ENCODE data around the gene PCED1A. TPM values are rescaled to one million over a fixed set of nuclear protein-coding genes. Genes with fewer than 3 reads are reported as not detected.

PCED1A gene
- total and polyA plus RNA-seq, 8 donors = 10.3 to 166 (median 44.5) TPM

GRCh38 chr20:2867081-2867864, 26.8 kb upstream of the PCED1A start:
- DNase-seq = peak; percentile 48 to 52
- H3K36me3 ChIP-seq = peaks cover 18 to 50% (median 47%) of the 10 kb centered on the region in 4 donors

GRCh38 chr20:2866236-2866635, 25.8 kb upstream of the PCED1A start:
- no peak overlapping the region for H3K27ac ChIP-seq
- DNase-seq = no peak
- intact Hi-C loops (cut with DNase I; ENCODE audit: low total_unique reads) = no loop called here
- no peak overlapping the region for H3K4me3 ChIP-seq
- H3K36me3 ChIP-seq = peaks cover 27 to 60% (median 58%) of the 10 kb centered on the region in 4 donors
- TF ChIP-seq EP300 (IDR thresholded peaks at IDR 0.05) (no peak), POLR2AphosphoS5 (IDR thresholded peaks at IDR 0.05) (no peak)
- WGBS, 5 donors = 84 to 95% (median 89%) methylated on average over 10 to 11 of the region's 11 CpGs
- no peaks in the 10 kb centered on the region for H3K9me3 ChIP-seq
- H3K27me3 ChIP-seq = no peaks in the 10 kb centered on the region
- peaks cover 0 to 16% (median 10%) of the 10 kb centered on the region in 4 donors for H3K4me1 ChIP-seq

More at GRCh38 chr20:2867081-2867864, 26.8 kb upstream of the PCED1A start:
- Histone ChIP-seq H3K4me3 (no peak overlapping the region), H3K4me1 (peaks cover 5 to 26% (median 20%) of the 10 kb centered on the region in 4 donors), H3K27ac (no peak overlapping the region), H3K27me3 (peaks cover 0 to 8% (median 0%) of the 10 kb centered on the region in 3 donors), H3K9me3 (no peaks in the 10 kb centered on the region)
- WGBS, 5 donors = 58 to 73% (median 69%) methylated on average over 12 of the region's 12 CpGs
- intact Hi-C loops (cut with DNase I; ENCODE audit: low total_unique reads) = no loop called here
- TF ChIP-seq POLR2A (IDR thresholded peaks at IDR 0.05) = no peak
- no peak for TF ChIP-seq EP300 (IDR thresholded peaks at IDR 0.05)
- no peak for TF ChIP-seq POLR2AphosphoS5 (IDR thresholded peaks at IDR 0.05)
- no peak for TF ChIP-seq CTCF (IDR thresholded peaks at IDR 0.05)

- peaks cover 0 to 10% (median 4%) of the 10 kb centered on the region in 4 donors for H3K4me1 ChIP-seq
- intact Hi-C loops (cut with DNase I; ENCODE audit: low total_unique reads) = no loop called here
- H3K27ac ChIP-seq = no peak overlapping the region
- H3K27me3 ChIP-seq = no peaks in the 10 kb centered on the region
- peaks cover 33 to 66% (median 64%) of the 10 kb centered on the region in 4 donors for H3K36me3 ChIP-seq
- DNase-seq = peak in 1 of 2 donors; percentile 22
- TF ChIP-seq CTCF (IDR thresholded peaks at IDR 0.05) = no peak
- no peak for TF ChIP-seq POLR2AphosphoS5 (IDR thresholded peaks at IDR 0.05)
- TF ChIP-seq EP300 (IDR thresholded peaks at IDR 0.05) = no peak
- TF ChIP-seq POLR2A (IDR thresholded peaks at IDR 0.05) = no peak
- WGBS, 5 donors = 85 to 92% (median 91%) methylated on average over 3 of the region's 3 CpGs
- no peaks in the 10 kb centered on the region for H3K9me3 ChIP-seq
- H3K4me3 ChIP-seq = no peak overlapping the region
These were observed 25.2 kb upstream of the PCED1A start for GRCh38 chr20:2865630-2866029.

GRCh38 chr20:2865101-2865500, 24.6 kb upstream of the PCED1A start:
- H3K4me1 ChIP-seq = peaks cover 0 to 9% (median 1%) of the 10 kb centered on the region in 4 donors
- TF ChIP-seq EP300 (IDR thresholded peaks at IDR 0.05) (no peak), POLR2A (IDR thresholded peaks at IDR 0.05) (no peak), CTCF (IDR thresholded peaks at IDR 0.05) (no peak), POLR2AphosphoS5 (IDR thresholded peaks at IDR 0.05) (no peak)
- intact Hi-C loops (cut with DNase I; ENCODE audit: low total_unique reads) = no loop called here
- H3K9me3 ChIP-seq = no peaks in the 10 kb centered on the region
- no peaks in the 10 kb centered on the region for H3K27me3 ChIP-seq
- peaks cover 37 to 72% (median 68%) of the 10 kb centered on the region in 4 donors for H3K36me3 ChIP-seq
- no peak overlapping the region for H3K27ac ChIP-seq
- 94 to 97% (median 96%) methylated on average over 10 of the region's 10 CpGs for WGBS, 5 donors
- DNase-seq = no peak
- H3K4me3 ChIP-seq = no peak overlapping the region

- WGBS, 5 donors = 94 to 96% (median 95%) methylated on average over 11 to 12 of the region's 12 CpGs
- H3K36me3 ChIP-seq = peaks cover 37 to 74% (median 69%) of the 10 kb centered on the region in 4 donors
- intact Hi-C loops (cut with DNase I; ENCODE audit: low total_unique reads) = no loop called here
These were observed 24.2 kb upstream of the PCED1A start for GRCh38 chr20:2864626-2865025.

More at GRCh38 chr20:2864626-2865025, 24.2 kb upstream of the PCED1A start:
- H3K27ac ChIP-seq = no peak overlapping the region
- no peak for DNase-seq
- H3K4me1 ChIP-seq = peaks cover 0 to 9% (median 0%) of the 10 kb centered on the region in 4 donors
- H3K4me3 ChIP-seq = no peak overlapping the region
- no peak for TF ChIP-seq POLR2AphosphoS5 (IDR thresholded peaks at IDR 0.05)
- TF ChIP-seq POLR2A (IDR thresholded peaks at IDR 0.05) = no peak
- TF ChIP-seq EP300 (IDR thresholded peaks at IDR 0.05) = no peak
- no peak for TF ChIP-seq CTCF (IDR thresholded peaks at IDR 0.05)
- no peaks in the 10 kb centered on the region for H3K9me3 ChIP-seq
- H3K27me3 ChIP-seq = no peaks in the 10 kb centered on the region

Data from stomach (tissue), 9 donors.